ENCODE results near the gene PPP1R14C. TPM values are rescaled to one million over a fixed set of nuclear protein-coding genes. Genes with fewer than 3 reads are reported as not detected.

PPP1R14C gene
- total RNA-seq, 1 experiment from 2014 or later: not detected

GRCh38 chr6:150271501-150272263 is 128.8 kb downstream of the PPP1R14C start:
- no peak for DNase-seq (ENCODE audit: low read depth)

- DNase-seq (ENCODE audit: low read depth): no peak
Measured at GRCh38 chr6:150272264-150272975, 129.6 kb downstream of the PPP1R14C start.

- no peak for DNase-seq (ENCODE audit: low read depth)
Measured at GRCh38 chr6:150272976-150273315, 130.1 kb downstream of the PPP1R14C start.

- DNase-seq (ENCODE audit: low read depth): no peak
Measured at GRCh38 chr6:150273457-150274309, 130.8 kb downstream of the PPP1R14C start.

- no peak for DNase-seq (ENCODE audit: low read depth)
Measured at GRCh38 chr6:150275489-150275888, 132.6 kb downstream of the PPP1R14C start.

- no peak for DNase-seq (ENCODE audit: low read depth)
Measured at GRCh38 chr6:150276168-150276936, 133.5 kb downstream of the PPP1R14C start.

- no peak for DNase-seq (ENCODE audit: low read depth)
Measured at GRCh38 chr6:150276937-150277742, 134.3 kb downstream of the PPP1R14C start.

GRCh38 chr6:150279533-150279932 is 136.7 kb downstream of the PPP1R14C start:
- no peak for DNase-seq (ENCODE audit: low read depth)

- DNase-seq (ENCODE audit: low read depth): no peak
Measured at GRCh38 chr6:150280703-150281102, 137.9 kb downstream of the PPP1R14C start.

GRCh38 chr6:150281767-150282166 is 138.9 kb downstream of the PPP1R14C start:
- DNase-seq (ENCODE audit: low read depth): no peak

GRCh38 chr6:150282806-150283205 is 140.0 kb downstream of the PPP1R14C start:
- no peak for DNase-seq (ENCODE audit: low read depth)

- no peak for DNase-seq (ENCODE audit: low read depth)
Measured at GRCh38 chr6:150286460-150286859, 143.6 kb downstream of the PPP1R14C start.

GRCh38 chr6:150286912-150287311 is 144.1 kb downstream of the PPP1R14C start:
- DNase-seq (ENCODE audit: low read depth): no peak

GRCh38 chr6:150288456-150288855 is 145.6 kb downstream of the PPP1R14C start:
- no peak for DNase-seq (ENCODE audit: low read depth)

GRCh38 chr6:150289454-150290071 is 146.7 kb downstream of the PPP1R14C start:
- DNase-seq (ENCODE audit: low read depth): no peak

- DNase-seq (ENCODE audit: low read depth): peak; percentile 15
Measured at GRCh38 chr6:150290429-150290828, 147.6 kb downstream of the PPP1R14C start.

GRCh38 chr6:150291968-150292710 is 149.3 kb downstream of the PPP1R14C start:
- no peak for DNase-seq (ENCODE audit: low read depth)

GRCh38 chr6:150293019-150293418 is 150.2 kb downstream of the PPP1R14C start:
- DNase-seq (ENCODE audit: low read depth): no peak

GRCh38 chr6:150293423-150294173 is 150.8 kb downstream of the PPP1R14C start:
- peak; percentile 28 for DNase-seq (ENCODE audit: low read depth)

Measured in RPMI7951 (cell line).